ENCODE results near the gene LPAR3.

- no peak for TF ChIP-seq CTCF (IDR thresholded peaks at IDR 0.05)
- no peak for TF ChIP-seq ZFX (IDR thresholded peaks at IDR 0.05; ENCODE audit: borderline replicate concordance)
Observed at GRCh38 chr1:84763912-84764680, 128.9 kb downstream of the LPAR3 start.

Measured in 22Rv1 (cell line).